ENCODE data around the gene CLDN16.

Gene CLDN16

GRCh38 chr3:190442240-190442639, 54.3 kb downstream of the CLDN16 start:
- no peak for DNase-seq (ENCODE audit: low spot score)

- DNase-seq (ENCODE audit: low spot score), result peak; percentile 28
These were observed 55.3 kb downstream of the CLDN16 start for GRCh38 chr3:190443257-190443656.

- DNase-seq (ENCODE audit: low spot score), result no peak
These were observed 56.0 kb downstream of the CLDN16 start for GRCh38 chr3:190444006-190444405.

- no peak for DNase-seq (ENCODE audit: low spot score)
These were observed 56.7 kb downstream of the CLDN16 start for GRCh38 chr3:190444576-190445145.

- DNase-seq (ENCODE audit: low spot score), result no peak
These were observed 58.8 kb downstream of the CLDN16 start for GRCh38 chr3:190446573-190447279.

GRCh38 chr3:190448256-190448655, 60.3 kb downstream of the CLDN16 start:
- no peak for DNase-seq (ENCODE audit: low spot score)

- no peak for DNase-seq (ENCODE audit: low spot score)
These were observed 61.8 kb downstream of the CLDN16 start, which contains the start of gene TMEM207 for GRCh38 chr3:190449801-190450200. TMEM207 (minus strand) TSS chr3:190449901; CDS start chr3:190449809, 92 bp downstream.

- DNase-seq (ENCODE audit: low spot score), result no peak
These were observed 67.9 kb downstream of the CLDN16 start for GRCh38 chr3:190455828-190456227.

- DNase-seq (ENCODE audit: low spot score), result no peak
These were observed 68.8 kb downstream of the CLDN16 start for GRCh38 chr3:190456770-190457169.

GRCh38 chr3:190458040-190458439, 70.1 kb downstream of the CLDN16 start:
- peak; percentile 5 for DNase-seq (ENCODE audit: low spot score)

Data from GM03348 (cell line).